GM12801 (cell line): ENCODE results near the gene ZCCHC2.

ENCODE experiments used
- TF ChIP-seq, protein P1 (sequence below): IDR thresholded peaks from one replicate; pipeline ENCODE4 v1.5.1; 2011; ENCODE audit warnings: control low read depth; ENCODE audit not compliant: insufficient read length; ENCODE audit errors: extremely low read depth

ZCCHC2 gene

DNA sequence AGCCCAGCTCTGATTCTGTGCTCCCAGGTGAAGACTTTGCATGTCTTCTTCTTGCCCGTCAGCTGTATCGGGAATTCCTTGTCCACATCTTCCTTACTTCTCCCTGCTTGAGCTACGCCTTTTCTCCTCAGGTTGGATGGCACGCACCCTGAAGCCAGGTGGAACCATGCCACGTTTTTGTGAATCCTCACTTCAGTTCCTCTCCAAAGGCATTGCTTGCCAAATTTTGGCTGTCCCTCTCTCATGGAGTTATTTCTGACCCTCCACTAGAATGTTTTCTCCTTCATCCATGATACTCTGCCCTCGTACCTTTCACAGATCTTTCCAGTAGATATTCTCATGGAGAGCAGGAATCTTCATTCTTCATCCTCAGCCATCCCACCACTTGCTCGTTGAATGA is 20.2 kb downstream of the ZCCHC2 start:
- TF ChIP-seq, protein P1, sequence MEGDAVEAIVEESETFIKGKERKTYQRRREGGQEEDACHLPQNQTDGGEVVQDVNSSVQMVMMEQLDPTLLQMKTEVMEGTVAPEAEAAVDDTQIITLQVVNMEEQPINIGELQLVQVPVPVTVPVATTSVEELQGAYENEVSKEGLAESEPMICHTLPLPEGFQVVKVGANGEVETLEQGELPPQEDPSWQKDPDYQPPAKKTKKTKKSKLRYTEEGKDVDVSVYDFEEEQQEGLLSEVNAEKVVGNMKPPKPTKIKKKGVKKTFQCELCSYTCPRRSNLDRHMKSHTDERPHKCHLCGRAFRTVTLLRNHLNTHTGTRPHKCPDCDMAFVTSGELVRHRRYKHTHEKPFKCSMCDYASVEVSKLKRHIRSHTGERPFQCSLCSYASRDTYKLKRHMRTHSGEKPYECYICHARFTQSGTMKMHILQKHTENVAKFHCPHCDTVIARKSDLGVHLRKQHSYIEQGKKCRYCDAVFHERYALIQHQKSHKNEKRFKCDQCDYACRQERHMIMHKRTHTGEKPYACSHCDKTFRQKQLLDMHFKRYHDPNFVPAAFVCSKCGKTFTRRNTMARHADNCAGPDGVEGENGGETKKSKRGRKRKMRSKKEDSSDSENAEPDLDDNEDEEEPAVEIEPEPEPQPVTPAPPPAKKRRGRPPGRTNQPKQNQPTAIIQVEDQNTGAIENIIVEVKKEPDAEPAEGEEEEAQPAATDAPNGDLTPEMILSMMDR, result no peak

DNA sequence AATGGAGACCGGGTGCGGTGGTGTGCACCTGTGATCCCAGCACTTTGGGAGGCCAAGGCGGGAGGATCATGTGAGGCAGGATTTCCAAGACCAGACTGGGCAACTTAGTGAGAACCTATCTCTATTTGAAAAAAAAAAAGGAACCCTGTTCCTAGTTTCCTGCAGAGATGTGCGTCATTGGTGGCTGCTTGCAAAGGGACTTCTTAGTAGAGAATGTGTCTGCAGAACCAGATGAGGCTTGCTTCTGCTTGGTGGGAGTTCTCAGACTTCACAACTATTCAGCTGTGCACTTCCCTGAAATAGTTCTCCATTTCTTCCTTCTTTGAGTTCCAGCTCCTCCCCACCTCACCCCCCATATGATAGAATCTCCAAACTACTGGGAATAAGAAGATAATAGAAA is 22.3 kb downstream of the ZCCHC2 start:
- TF ChIP-seq, protein P1, result no peak

DNA sequence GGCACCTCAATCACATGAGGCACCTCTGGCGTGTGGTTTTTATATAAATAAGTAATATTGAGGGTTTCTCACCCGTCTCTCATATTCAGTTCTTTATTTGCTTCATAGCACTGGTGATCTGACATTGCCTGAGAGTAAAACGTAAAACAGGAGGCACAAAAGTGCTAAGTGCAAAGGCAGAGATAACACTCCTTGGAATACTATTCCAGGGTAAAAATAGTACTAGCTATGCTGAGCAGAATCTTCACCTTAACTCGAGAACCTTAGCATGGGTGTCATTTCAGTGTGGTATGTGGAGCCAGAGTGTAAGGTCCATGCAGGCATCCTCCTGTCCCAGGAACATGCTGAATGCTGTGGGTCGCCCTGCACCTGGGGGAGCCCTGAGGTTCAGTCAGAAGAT is 26.9 kb downstream of the ZCCHC2 start:
- TF ChIP-seq, protein P1, result no peak

DNA sequence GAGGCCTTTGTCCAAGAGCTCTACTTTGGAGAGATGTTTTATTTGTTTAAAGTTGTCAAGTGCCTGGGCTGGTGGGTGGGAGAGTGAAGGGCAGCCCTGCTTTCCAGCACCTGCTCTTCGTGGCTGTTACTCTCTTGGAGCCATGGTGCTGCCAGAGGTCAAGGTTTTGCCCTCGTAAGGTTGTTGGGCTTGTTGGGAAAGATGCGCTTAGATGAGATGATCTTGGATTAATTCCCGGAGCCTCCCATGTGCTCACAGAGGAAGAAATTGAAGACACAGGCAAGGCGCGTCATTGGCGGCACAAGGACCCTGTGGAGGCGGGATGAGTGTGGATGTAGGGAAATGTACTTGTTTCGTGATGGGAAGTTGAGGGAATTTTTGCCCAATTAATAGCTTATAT is 27.9 kb downstream of the ZCCHC2 start:
- TF ChIP-seq, protein P1, result no peak

DNA sequence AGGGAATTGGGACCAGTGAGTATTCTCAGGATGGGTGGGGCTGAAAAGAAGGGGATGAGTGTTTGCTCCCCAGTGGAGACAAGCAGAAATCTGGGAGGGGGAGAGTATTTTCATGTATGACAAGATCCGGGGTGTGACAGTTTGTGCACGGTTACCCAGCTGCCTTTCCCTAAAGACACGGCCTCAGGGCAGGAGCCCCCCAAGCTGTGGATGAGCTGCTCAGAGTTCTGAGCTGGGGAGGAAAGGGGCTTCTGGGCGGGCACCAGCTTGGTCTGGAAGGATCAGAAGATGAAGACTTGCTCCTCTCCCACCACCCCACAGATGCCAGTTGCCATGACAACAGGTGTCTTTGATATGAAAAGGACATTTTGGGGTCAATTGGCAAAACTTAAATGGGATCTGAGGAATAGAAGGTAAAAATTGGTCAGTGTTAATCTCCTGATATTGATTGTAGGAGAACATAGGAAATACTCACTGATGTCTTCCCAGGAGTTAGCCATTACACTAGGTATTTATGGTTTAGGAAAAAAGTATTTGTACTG is 29.2 kb downstream of the ZCCHC2 start:
- TF ChIP-seq, protein P1, result no peak

DNA sequence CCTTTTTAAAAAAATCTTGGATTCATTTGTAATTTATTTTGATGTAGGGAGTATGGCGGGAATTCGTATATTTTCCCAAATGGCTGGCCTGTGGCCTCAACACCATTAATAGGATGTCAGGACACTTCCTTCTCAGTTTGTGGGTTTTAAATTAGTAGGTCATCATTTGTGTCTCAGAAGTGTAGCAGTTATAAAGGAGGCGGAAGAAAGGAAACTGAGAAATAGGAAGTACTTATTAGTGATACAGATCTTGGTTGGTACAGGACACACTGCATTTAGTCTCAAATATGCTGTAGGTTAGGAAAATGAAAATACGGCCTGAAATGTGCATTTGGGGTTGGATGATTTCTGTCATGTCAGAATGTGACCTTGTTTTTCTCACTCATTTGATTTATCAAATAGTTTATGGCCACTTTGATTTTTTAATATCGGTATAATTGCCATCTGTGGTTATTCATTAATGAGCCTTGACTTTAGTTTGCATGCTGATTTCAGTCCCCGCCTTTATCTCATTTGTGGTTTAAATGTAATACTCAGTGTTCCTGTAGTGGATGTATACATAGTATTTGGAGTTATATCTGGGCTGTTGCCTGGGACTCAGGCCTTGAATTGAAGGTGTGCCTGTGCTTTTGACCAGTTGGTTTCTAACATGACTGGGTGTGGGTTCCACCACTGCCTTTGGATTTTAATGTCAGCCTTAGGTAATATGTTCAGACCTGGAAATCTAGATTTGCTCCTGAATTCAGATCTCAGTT is 31.4 kb downstream of the ZCCHC2 start:
- TF ChIP-seq, protein P1, result no peak

DNA sequence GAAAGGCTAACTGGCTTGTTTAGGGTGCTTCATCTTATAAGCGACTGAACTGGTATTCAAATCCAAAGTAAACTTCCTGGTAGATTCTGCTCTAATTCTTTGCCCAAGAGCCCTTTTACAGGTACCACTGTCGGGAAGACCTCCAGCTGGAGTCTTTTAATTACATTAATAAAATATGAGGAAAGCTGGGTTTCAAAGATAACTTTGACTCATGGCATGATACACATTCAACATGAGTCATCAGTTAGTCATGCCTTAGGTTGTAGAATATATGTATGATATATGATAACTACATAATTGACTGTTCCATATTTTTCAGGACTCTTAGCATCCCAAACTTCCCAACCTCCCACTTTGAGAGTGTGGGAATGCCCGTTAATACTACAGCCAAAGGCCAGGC is 32.3 kb downstream of the ZCCHC2 start:
- TF ChIP-seq, protein P1, result no peak

DNA sequence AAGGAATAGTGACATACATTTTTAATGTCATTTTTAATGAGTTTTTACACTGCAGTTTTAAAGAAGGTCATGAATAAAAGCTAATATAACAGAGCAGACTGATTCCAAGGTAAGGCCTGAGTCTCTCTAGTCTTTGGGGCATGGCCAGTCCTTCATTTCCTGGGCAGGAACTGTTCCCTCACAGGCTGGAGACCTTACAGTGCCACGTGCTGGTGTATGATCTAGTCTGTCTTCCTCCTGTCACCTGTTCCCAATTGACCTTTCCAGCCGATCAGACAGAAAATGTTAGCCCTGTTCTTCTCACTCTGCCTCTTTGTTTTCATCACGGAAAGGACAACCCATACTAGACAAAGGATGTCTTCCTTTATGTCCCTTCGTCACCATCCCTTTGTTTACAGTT is 33.6 kb downstream of the ZCCHC2 start:
- TF ChIP-seq, protein P1, result no peak
